NB4 (cell line): ENCODE results near the gene TTC1.

Experiments used
- POLR2A ChIP-seq: IDR thresholded peaks from 2 replicates; pipeline ENCODE4 v1.6.1; 2011; ENCODE audit warnings: mild to moderate bottlenecking; ENCODE audit not compliant: insufficient read length; ENCODE audit errors: extremely low read depth
- TF ChIP-seq, protein P1 (sequence below): IDR thresholded peaks from one replicate; pipeline ENCODE4 v1.5.1; 2012; ENCODE audit warnings: low read depth, low read length

GRCh38 chr5:160076997-160077396 is 68.1 kb downstream of the TTC1 start:
- TF ChIP-seq, protein P1, sequence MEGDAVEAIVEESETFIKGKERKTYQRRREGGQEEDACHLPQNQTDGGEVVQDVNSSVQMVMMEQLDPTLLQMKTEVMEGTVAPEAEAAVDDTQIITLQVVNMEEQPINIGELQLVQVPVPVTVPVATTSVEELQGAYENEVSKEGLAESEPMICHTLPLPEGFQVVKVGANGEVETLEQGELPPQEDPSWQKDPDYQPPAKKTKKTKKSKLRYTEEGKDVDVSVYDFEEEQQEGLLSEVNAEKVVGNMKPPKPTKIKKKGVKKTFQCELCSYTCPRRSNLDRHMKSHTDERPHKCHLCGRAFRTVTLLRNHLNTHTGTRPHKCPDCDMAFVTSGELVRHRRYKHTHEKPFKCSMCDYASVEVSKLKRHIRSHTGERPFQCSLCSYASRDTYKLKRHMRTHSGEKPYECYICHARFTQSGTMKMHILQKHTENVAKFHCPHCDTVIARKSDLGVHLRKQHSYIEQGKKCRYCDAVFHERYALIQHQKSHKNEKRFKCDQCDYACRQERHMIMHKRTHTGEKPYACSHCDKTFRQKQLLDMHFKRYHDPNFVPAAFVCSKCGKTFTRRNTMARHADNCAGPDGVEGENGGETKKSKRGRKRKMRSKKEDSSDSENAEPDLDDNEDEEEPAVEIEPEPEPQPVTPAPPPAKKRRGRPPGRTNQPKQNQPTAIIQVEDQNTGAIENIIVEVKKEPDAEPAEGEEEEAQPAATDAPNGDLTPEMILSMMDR: no peak
- TF ChIP-seq POLR2A: no peak
